CD4-positive, alpha-beta T cell treated with Interferon gamma for 1 hour (primary cell): ENCODE measurements around the gene KMO.

Source experiments
- DNase-seq: peaks from one replicate; pipeline ENCODE4 v3.0.0-alpha.2; 2020

Gene KMO

DNA sequence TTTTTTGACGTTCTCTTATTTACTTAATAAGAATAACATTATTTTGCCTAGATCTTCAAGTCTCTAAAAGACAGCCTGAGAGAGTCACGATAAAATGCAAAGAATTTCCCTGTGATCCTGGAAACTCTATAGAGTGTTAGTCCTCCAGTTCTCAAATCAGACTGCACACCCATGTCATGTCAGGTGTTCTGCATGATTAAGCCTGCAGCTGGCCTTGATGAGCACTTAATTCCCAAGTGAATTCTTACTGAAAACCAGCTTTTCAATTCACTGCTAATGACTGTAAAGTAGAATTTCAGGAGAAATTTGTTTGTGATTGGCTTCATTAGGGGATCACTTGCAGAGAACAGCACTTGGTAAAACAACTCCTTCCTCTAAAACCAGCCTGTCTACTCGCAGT, 66.1 kb downstream of the KMO start:
- no peak for DNase-seq

- DNase-seq: no peak
Measured at GRCh38 chr1:241600496-241600901, 68.3 kb downstream of the KMO start.

- no peak for DNase-seq
Measured at GRCh38 chr1:241603731-241604245, 71.6 kb downstream of the KMO start.

DNA sequence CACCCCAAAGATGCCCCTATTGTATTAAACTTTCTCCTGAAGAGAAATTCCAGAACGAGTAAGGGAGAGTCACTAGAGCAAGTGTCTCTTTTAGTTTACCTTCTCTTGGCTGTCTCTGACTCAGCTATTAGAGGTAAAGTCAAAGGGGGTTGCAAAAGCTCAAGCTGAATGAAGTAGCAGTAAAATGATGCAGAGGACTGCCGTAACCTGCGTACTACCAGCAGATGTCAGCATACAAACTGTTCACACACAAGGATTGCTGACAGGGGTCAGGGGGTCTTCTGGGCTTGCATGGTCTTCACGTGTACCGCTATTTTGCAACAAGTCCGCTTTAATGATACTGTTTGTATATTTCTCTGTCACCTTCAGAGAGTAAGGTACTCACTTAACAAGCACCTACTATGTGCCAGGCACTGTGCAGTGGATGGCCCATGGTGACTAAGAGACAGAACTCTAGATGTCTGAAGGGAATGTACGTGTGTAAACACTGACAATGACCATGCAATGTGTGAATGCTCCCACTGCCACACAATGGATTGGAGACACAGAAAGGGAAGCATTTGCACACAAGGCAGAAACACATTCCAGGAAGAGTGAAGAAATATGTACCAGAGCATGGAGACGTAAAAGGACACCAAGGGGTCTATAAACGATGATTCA, 73.1 kb downstream of the KMO start:
- DNase-seq: no peak

- no peak for DNase-seq
Measured at GRCh38 chr1:241606544-241606943, 74.4 kb downstream of the KMO start.

DNA sequence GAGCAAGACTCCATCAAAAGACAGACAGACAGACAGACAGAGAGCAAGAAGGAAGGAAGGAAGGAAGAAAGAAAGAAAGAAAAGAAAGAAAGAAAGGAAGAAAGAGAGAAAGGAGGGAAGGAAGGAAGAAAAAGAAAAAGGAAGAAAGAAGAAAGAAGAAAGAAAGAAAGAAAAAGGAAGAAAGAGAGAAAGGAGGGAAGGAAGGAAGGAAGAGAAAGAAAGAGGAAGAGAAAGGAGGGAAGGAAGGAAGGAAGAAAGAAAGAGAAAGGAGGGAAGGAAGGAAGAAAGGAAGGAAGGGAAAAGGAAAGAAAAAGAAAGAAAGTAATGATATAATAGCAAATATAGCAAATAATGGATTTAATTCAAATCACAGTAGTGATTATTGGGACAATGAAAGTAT, 75.3 kb downstream of the KMO start:
- DNase-seq: no peak

GRCh38 chr1:241608379-241609033, 76.3 kb downstream of the KMO start:
- DNase-seq: no peak

DNA sequence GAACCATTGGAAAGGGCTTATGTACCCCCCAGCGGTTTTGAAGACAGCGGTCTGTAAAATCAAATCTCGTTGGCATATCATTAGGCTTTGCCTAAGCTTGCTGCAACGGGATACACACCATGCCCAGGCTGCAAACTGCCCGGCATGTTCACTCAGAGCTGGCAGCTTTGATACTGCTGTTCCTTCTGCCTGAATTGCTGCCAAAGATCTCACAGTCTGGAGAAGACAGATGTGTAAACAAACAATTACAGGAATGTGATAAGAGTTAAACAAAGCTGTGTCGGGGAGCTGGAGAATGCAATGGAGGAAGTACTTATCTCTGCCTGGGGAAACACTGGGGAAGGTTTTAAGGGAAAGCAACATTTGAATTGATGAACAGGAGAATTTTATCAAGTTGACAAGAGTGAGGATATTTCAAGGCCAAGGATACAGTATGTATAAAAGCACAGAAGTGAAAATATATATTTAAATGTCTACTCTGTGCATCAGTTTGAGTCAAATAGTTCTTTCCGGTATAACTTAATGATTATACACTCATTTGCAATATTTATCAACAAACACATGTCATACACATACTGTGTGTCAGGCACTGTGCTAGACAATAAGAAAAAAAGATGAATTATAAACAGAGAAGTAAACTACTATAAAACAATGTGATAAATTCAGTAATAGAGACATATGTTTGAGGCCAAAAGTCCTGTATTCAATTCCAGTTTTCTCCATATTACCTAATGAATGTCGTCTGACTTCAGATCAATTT, 78.1 kb downstream of the KMO start:
- no peak for DNase-seq

- DNase-seq: no peak
Measured at GRCh38 chr1:241611063-241611462, 78.9 kb downstream of the KMO start.

DNA sequence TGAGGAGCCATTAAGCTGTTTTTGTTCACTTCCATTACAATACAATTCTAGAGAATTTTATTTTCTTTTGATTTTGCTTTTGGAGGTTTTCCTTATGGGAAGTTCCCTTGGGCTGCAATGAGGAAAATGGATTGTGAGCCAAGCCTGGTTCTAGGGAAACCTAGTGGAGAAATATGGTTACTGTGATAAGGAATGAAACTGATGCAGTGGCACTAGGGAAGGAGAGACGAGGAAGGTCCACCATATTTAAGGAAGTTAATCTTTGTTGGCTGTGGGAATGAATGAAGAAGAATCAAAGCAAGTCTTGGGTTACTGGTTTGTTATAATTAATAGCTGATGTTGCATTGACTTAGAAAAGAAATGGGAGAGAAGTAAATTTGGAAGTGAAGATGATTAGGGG, 79.6 kb downstream of the KMO start:
- DNase-seq: no peak

GRCh38 chr1:241612533-241613477, 80.6 kb downstream of the KMO start:
- DNase-seq: peak; percentile 11

- no peak for DNase-seq
Measured at GRCh38 chr1:241614144-241614543, 82.0 kb downstream of the KMO start.

DNA sequence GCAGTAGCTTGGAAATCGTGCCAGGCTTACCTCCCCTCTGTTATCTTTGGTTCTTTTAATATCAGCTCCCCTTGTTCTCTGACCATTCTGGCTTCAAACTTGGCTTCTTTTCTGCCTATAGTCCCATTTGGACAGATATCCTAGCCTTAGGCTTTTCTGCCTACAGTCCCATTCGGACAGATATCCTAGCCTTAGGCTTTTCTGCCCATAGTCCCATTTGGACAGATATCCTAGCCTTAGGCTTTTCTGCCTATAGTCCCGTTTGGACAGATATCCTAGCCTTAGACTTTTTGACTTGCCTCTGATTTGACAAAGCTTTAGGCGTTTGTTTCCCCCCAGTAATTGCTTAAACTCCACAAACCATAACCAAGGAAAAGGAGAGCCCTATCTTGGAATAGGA, 82.4 kb downstream of the KMO start:
- DNase-seq: no peak

DNA sequence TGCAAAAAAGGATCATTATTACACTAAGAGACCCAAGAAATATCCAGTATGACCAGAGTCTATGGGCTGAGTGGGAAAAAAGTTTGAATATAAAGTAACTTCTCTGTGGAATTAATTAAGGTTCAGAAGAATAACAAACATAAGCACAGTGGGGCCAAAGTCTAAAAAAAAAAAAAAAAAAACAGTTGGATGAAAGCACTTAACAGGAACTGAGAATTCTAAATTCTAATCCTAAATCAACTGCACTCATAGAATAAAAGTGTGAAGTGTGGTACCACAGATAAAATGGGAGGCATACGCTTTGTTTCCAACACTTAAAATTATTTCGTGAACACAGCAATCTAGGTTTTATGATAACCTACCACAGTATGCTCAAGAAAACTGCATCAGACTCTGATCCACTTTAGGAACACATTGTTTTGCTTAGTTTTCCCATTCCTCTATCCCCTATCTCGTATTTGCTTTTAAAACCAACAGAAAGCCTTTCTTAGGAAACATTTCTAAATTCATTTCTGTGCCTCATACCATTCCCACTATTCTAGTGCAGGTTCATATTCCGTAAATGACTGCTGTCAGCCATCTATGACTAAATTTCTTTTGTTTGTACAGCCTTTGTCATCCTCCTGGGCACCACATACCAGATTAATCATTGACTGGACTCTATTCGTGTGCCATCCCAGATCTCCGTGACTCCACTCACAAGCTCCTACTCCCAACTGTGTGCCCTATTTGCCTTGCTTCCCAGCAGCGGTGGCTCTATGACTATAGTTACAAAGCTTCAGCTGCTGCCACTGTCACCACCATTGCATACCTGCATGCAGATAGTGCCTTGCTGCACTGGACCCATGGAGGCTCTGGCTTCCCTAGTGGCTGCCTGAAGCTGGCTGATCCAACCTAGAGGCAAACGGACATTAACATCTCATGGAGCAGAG, 83.1 kb downstream of the KMO start:
- DNase-seq: no peak

- no peak for DNase-seq
Measured at GRCh38 chr1:241617426-241617825, 85.2 kb downstream of the KMO start.

- no peak for DNase-seq
Measured at GRCh38 chr1:241622669-241623068, 90.5 kb downstream of the KMO start.

DNA sequence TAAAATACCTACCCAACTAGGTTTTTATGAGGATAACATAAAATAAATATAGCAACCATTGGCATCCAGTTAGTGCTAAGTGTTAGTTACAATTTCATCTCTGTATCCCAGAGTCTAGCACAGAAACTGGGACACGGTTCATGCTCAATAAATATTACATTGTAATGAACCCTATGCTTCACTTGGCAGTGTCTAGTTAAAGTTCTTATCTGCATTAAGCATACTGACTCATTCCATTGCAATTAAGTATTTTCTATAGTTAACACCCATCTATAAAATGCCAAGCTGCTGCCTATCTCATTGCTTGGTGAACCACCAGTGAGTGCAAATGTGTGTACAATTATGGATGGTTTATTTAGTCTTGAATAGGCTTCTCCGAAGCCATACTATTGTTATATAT, 92.8 kb downstream of the KMO start:
- no peak for DNase-seq

DNA sequence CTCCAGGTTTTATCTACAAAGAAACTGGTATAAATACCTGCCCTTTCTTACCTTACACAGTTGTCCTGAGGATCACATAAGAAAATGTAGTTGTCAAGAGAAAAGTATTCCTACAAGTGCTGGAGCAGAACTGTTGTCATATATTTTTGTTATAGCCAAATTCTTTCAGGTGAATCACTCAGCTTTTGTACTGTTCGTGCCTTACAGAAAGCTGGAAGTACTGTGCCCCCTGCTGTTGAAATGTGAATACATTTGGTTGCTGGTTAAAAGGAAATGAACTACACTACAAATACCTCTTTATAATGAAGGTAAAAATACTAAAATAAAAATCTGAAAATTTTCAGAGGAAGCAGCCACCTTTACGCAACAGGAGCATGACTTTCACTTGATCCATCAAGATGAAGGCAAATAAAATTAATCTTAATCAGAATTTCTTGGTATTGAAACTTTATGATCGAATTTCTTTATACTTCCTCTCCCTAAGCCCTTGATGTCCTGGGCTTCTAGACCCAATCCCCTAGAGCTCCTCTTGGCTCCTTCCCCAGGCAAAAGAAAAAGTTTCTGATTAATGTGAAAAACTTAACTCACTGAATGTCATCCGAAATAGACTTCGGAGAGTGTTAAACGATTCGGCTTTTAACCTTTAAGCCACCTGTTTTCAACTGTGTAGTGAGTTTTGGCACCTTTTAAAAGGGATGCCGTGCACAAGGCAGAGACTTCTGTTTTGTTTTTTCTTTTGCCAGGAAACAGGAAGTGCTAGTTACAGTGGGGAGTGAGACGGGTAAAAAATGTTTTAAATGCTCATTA, 95.5 kb downstream of the KMO start:
- peak; percentile 28 for DNase-seq

DNA sequence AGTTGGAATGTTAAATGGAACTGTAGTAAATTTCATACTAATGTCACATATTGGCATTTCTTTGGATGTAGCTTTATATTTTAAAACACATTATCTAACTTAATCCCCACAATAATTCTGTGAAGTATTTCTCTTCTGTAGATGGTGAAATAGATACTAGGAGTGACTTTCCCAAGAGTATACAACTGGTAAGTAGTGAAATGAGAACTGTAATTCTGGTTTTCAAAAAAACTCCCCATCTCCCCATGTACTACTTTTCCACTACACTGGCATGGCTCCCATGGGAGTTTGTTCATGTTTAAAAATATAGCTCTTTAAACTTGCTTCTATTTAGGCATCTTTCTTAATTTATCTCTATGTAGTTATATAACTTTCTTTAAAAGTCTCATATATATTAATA, 97.8 kb downstream of the KMO start:
- no peak for DNase-seq

GRCh38 chr1:241630476-241630875, 98.3 kb downstream of the KMO start:
- DNase-seq: no peak

DNA sequence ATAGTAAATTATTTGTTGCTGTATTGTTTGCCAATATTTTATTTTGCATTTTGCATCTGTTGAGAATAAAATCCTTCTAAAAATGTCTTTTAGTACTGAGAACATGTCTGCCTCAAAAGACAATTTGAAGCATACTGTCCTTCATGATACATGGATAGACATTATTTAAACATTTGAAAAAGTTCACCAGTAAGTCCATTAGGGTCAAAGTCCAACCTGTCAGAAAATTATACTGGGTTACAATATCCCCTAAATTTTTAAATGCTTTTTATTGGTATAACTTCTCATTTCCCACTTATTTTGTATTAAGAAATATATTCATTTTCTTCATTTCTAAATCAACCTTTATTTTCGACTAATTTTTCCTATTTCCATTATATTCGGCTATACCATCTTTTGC, 98.7 kb downstream of the KMO start:
- DNase-seq: no peak
